ENCODE results near the gene CHGA. TPM values are rescaled to one million over a fixed set of nuclear protein-coding genes. Genes with fewer than 3 reads are reported as not detected.

CHGA gene
- total and polyA plus RNA-seq, 10 of the 15 experiments (the other 5 are each of a cell fraction or from before 2014, with no cell fraction given) = 0.11 to 0.23 TPM; not detected in 8

DNA sequence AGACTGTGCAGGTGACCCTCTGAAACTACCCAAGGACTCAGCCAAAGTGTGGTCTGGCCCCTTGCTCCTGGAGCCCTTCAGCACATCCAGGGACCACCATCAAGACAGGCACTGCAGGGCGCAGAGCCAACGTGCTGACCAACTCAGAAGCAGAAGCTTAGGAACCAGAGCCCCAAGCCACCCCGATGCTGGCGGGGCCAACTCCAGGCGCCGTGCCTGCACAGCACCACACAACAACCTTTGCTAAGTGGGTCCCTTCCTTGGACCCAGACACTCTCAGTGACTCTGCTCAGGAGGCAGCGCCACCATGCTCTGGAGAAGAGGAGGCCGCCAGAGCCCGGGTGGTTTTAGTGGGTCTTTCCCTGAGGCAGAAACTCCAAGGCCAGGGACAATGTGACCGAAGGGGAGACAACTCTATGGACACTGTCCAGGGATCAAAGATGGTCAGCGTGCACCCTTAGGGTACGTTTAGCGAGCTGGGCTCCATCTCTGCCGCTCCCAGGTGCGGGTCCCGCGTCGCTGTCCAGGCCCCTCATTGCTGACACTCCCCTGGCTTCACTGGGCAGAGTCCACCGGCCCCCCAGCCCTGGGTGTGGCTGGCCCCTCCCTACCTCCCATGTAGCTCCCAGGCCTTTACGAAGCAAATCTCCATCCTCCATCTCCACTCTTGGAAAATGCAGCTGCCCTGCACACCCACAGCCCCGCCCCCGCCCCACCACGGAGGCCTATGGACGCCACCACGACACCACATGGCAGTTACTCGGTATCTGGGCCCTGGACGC is 16.1 kb downstream of the CHGA start (continued):
- TF ChIP-seq TBL1XR1 (IDR thresholded peaks at IDR 0.05; ENCODE audit: low read depth, low read length) (no peak), FOXM1 (IDR thresholded peaks at IDR 0.05; ENCODE audit: low read depth, low read length) (no peak), CBX5 (IDR thresholded peaks at IDR 0.05; ENCODE audit: low read depth) (no peak), NFYA (IDR thresholded peaks at IDR 0.05; ENCODE audit: borderline replicate concordance, low read depth, low read length) (no peak)
- TF ChIP-seq, protein P1, sequence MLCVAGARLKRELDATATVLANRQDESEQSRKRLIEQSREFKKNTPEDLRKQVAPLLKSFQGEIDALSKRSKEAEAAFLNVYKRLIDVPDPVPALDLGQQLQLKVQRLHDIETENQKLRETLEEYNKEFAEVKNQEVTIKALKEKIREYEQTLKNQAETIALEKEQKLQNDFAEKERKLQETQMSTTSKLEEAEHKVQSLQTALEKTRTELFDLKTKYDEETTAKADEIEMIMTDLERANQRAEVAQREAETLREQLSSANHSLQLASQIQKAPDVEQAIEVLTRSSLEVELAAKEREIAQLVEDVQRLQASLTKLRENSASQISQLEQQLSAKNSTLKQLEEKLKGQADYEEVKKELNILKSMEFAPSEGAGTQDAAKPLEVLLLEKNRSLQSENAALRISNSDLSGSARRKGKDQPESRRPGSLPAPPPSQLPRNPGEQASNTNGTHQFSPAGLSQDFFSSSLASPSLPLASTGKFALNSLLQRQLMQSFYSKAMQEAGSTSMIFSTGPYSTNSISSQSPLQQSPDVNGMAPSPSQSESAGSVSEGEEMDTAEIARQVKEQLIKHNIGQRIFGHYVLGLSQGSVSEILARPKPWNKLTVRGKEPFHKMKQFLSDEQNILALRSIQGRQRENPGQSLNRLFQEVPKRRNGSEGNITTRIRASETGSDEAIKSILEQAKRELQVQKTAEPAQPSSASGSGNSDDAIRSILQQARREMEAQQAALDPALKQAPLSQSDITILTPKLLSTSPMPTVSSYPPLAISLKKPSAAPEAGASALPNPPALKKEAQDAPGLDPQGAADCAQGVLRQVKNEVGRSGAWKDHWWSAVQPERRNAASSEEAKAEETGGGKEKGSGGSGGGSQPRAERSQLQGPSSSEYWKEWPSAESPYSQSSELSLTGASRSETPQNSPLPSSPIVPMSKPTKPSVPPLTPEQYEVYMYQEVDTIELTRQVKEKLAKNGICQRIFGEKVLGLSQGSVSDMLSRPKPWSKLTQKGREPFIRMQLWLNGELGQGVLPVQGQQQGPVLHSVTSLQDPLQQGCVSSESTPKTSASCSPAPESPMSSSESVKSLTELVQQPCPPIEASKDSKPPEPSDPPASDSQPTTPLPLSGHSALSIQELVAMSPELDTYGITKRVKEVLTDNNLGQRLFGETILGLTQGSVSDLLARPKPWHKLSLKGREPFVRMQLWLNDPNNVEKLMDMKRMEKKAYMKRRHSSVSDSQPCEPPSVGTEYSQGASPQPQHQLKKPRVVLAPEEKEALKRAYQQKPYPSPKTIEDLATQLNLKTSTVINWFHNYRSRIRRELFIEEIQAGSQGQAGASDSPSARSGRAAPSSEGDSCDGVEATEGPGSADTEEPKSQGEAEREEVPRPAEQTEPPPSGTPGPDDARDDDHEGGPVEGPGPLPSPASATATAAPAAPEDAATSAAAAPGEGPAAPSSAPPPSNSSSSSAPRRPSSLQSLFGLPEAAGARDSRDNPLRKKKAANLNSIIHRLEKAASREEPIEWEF (IDR thresholded peaks at IDR 0.05; ENCODE audit: insufficient replicate concordance, low read depth, low read length) = no peak

DNA sequence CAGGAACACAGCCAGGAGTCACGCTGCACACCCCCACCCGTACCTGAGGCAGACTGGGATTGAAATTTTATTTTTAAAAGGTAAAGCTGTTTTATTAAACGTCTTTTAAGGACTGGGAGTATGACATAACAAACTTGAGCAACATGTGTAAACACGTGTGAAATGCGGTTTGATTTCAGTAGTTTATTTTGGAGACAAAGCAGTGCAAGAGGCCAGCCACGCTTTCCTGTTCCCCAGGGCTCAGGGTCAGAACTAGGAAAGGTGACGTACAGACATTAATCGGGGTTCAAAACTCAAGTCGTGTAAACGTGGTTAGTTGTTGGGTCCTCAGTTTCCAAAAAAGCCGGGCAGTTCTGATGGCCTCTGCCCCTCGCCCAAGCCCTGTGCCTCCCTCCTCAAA is 16.7 kb downstream of the CHGA start:
- Histone ChIP-seq H3K4me2 (ENCODE audit: control insufficient read depth, insufficient read depth) (no peak overlapping the region), H2AFZ (ENCODE audit: control insufficient read depth, low read depth, low read length) (no peak overlapping the region), H3K79me2 (ENCODE audit: control insufficient read depth, insufficient read depth, low read length) (no peaks in the 10 kb centered on the region), H3K36me3 (ENCODE audit: control insufficient read depth in 2 of 2, insufficient read depth in 2 of 2, low read length in 1 of 2) (peaks cover 0 to 12% of the 10 kb centered on the region in 2 experiments; a peak in 3 of 4 replicates), H4K20me1 (ENCODE audit: control insufficient read depth, insufficient read depth) (no peaks in the 10 kb centered on the region), H3K9me3 (replicated peaks; ENCODE audit: control insufficient read depth, insufficient read depth, low read length) (no peaks in the 10 kb centered on the region), H3K27me3 (replicated peaks in 1 of 2; ENCODE audit: control insufficient read depth in 2 of 2, insufficient read depth in 2 of 2, low read length in 1 of 2) (no peaks in the 10 kb centered on the region), H3K9ac (ENCODE audit: control insufficient read depth, insufficient read depth, low read length) (no peak overlapping the region), H3K4me3 (no peak overlapping the region), H3K4me1 (ENCODE audit: control insufficient read depth, insufficient read depth, low read length) (no peaks in the 10 kb centered on the region), H3K27ac (ENCODE audit: control insufficient read depth, insufficient read depth) (no peak overlapping the region)
- ChIA-PET SMC1A (ENCODE audit: uncharacterized antibody, unreplicated experiment) (no interaction called here), RAD21 (ENCODE audit: unreplicated experiment) (no interaction called here), CTCF (interaction anchor here (0.7 kb wide), 1 partner anchor 11 kb away, joined by 3 read pairs; no protein-coding TSS in a partner anchor), POLR2A (no interaction called here)
- intact Hi-C loops (cut with micrococcal nuclease; ENCODE audit: unreplicated experiment) = no loop called here
- no peak for ATAC-seq
- 77% methylated on average over 12 of the region's 12 CpGs for WGBS (ENCODE audit: insufficient coverage, insufficient replicate concordance, low lambda C conversion rate, missing lambda C conversion rate)
- no peak for FAIRE-seq
- in situ Hi-C loops (cut with MboI) = no loop called here
- no peak for DNase-seq (ENCODE audit: low read depth, low spot score)
- BruUV-seq (replicated peaks) = TSS peak; percentile 38
- TF ChIP-seq, protein P2, sequence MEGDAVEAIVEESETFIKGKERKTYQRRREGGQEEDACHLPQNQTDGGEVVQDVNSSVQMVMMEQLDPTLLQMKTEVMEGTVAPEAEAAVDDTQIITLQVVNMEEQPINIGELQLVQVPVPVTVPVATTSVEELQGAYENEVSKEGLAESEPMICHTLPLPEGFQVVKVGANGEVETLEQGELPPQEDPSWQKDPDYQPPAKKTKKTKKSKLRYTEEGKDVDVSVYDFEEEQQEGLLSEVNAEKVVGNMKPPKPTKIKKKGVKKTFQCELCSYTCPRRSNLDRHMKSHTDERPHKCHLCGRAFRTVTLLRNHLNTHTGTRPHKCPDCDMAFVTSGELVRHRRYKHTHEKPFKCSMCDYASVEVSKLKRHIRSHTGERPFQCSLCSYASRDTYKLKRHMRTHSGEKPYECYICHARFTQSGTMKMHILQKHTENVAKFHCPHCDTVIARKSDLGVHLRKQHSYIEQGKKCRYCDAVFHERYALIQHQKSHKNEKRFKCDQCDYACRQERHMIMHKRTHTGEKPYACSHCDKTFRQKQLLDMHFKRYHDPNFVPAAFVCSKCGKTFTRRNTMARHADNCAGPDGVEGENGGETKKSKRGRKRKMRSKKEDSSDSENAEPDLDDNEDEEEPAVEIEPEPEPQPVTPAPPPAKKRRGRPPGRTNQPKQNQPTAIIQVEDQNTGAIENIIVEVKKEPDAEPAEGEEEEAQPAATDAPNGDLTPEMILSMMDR (IDR thresholded peaks at IDR 0.05 in 2 of 3, conservative IDR thresholded peaks at IDR 0.05 in 1 of 3; ENCODE audit: control insufficient read depth in 2 of 3, extremely low read depth in 1 of 3, insufficient read depth in 1 of 3, low read depth in 3 of 3, low read length in 3 of 3) = no peak
- TF ChIP-seq, protein P3, sequence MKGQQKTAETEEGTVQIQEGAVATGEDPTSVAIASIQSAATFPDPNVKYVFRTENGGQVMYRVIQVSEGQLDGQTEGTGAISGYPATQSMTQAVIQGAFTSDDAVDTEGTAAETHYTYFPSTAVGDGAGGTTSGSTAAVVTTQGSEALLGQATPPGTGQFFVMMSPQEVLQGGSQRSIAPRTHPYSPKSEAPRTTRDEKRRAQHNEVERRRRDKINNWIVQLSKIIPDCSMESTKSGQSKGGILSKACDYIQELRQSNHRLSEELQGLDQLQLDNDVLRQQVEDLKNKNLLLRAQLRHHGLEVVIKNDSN (IDR thresholded peaks at IDR 0.05; ENCODE audit: borderline replicate concordance, extremely low read length, insufficient read depth, low read depth, low read length) = no peak
- no peak for TF ChIP-seq RUNX3 (IDR thresholded peaks at IDR 0.05; ENCODE audit: low read length)
- no peak for TF ChIP-seq NR2C2 (IDR thresholded peaks at IDR 0.05; ENCODE audit: borderline replicate concordance, control insufficient read depth, insufficient read length, low read depth)
- TF ChIP-seq, protein P4, sequence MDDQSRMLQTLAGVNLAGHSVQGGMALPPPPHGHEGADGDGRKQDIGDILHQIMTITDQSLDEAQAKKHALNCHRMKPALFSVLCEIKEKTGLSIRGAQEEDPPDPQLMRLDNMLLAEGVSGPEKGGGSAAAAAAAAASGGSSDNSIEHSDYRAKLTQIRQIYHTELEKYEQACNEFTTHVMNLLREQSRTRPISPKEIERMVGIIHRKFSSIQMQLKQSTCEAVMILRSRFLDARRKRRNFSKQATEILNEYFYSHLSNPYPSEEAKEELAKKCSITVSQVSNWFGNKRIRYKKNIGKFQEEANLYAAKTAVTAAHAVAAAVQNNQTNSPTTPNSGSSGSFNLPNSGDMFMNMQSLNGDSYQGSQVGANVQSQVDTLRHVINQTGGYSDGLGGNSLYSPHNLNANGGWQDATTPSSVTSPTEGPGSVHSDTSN (IDR thresholded peaks at IDR 0.05; ENCODE audit: insufficient replicate concordance, low read depth, low read length) = no peak
- no peak for TF ChIP-seq EGR1 (IDR thresholded peaks at IDR 0.05; ENCODE audit: borderline replicate concordance in 1 of 2, low read depth in 2 of 2, low read length in 2 of 2)

All from GM12878 (cell line).